ENCODE measurements around the gene OBSCN. TPM values are rescaled to one million over a fixed set of nuclear protein-coding genes. Genes with fewer than 3 reads are reported as not detected.

The OBSCN gene
- total and polyA plus RNA-seq, 2 of the 4 experiments (the other 2 are of a cell fraction), result 4.1 to 9.5 TPM

GRCh38 chr1:228263636-228264035 is 55.8 kb downstream of the OBSCN start:
- Histone ChIP-seq H4K20me1 (ENCODE audit: insufficient read depth, low read length) (no peaks in the 10 kb centered on the region), H3K4me1 (ENCODE audit: control insufficient read depth, insufficient read depth, low read length) (no peaks in the 10 kb centered on the region), H3K4ac (ENCODE audit: low read depth, low read length) (no peak overlapping the region), H3K9me3 (ENCODE audit: control insufficient read depth, insufficient read depth, low read length) (peaks cover 4% of the 10 kb centered on the region), H3K56ac (ENCODE audit: extremely low read depth, insufficient read depth, low read length) (no peak overlapping the region), H4K91ac (ENCODE audit: insufficient read depth, low read depth, low read length) (no peak overlapping the region), H4K8ac (ENCODE audit: low read depth in 2 of 2, low read length in 2 of 2) (no peak overlapping the region), H2BK15ac (ENCODE audit: low read depth, low read length) (no peak overlapping the region), H4K5ac (ENCODE audit: low read depth, low read length) (no peak overlapping the region), H3K9me1 (ENCODE audit: insufficient read depth, low read length) (no peaks in the 10 kb centered on the region; the same call in 1 of the 2 replicates), H2BK20ac (ENCODE audit: low read depth, low read length) (no peak overlapping the region), H2AFZ (replicated peaks; ENCODE audit: low read length, poor library complexity) (no peak overlapping the region), H2BK5ac (ENCODE audit: low read depth, low read length, poor library complexity, severe bottlenecking) (no peak overlapping the region), H3K36me3 (ENCODE audit: control insufficient read depth, insufficient read depth, low read length) (peaks cover 21% of the 10 kb centered on the region), H3K4me3 (ENCODE audit: insufficient read depth, low read depth, low read length) (no peak overlapping the region), H3K27me3 (ENCODE audit: control insufficient read depth, insufficient read depth, low read length) (no peaks in the 10 kb centered on the region), H3K14ac (replicated peaks; ENCODE audit: low read depth, low read length) (no peak overlapping the region), H2AK5ac (ENCODE audit: low read depth, low read length) (no peak overlapping the region), H3K23ac (ENCODE audit: low read depth, low read length) (no peak overlapping the region), H2AK9ac (replicated peaks; ENCODE audit: low read depth, low read length, poor library complexity) (no peak overlapping the region), H3K4me2 (ENCODE audit: low read depth, low read length) (no peak overlapping the region), H3K79me1 (ENCODE audit: low read depth in 1 of 2, low read length in 2 of 2) (no peaks in the 10 kb centered on the region; a peak in 1 of 4 replicates), H3K9ac (ENCODE audit: low read depth, low read length) (no peak overlapping the region), H2BK120ac (ENCODE audit: low read depth, low read length) (no peak overlapping the region), H3K27ac (ENCODE audit: insufficient read depth, low read length) (no peak overlapping the region), H3K18ac (ENCODE audit: low read depth, low read length) (no peak overlapping the region)
- dilution Hi-C loops (cut with HindIII; ENCODE audit: low sequenced_read_pairs, unreplicated experiment) (no loop called here), intact Hi-C loops (cut with micrococcal nuclease) (no loop called here), in situ Hi-C loops (cut with MboI; ENCODE audit: low sequenced_read_pairs) (no loop called here)
- no TSS peak for BruUV-seq (replicated peaks)
- TF ChIP-seq BHLHE40 (IDR thresholded peaks at IDR 0.05; ENCODE audit: low read depth, low read length) (no peak), RCOR1 (IDR thresholded peaks at IDR 0.05; ENCODE audit: insufficient replicate concordance, low read length) (no peak), CHD1 (IDR thresholded peaks at IDR 0.05; ENCODE audit: low read depth, low read length) (no peak), MAZ (IDR thresholded peaks at IDR 0.05; ENCODE audit: borderline replicate concordance, low read depth, low read length) (no peak), MXI1 (IDR thresholded peaks at IDR 0.05; ENCODE audit: borderline replicate concordance, low read depth, low read length) (no peak), CEBPB (IDR thresholded peaks at IDR 0.05; ENCODE audit: low read depth, low read length) (no peak), USF2 (IDR thresholded peaks at IDR 0.05; ENCODE audit: low read depth, low read length) (no peak), NFE2L2 (IDR thresholded peaks at IDR 0.05; ENCODE audit: low read depth, low read length) (no peak), CTCF (conservative IDR thresholded peaks at IDR 0.05; ENCODE audit: low read depth, low read length) (no peak), FOS (IDR thresholded peaks at IDR 0.05; ENCODE audit: low read depth, low read length) (no peak), MAFK (IDR thresholded peaks at IDR 0.05; ENCODE audit: low read depth, low read length) (no peak), RAD21 (IDR thresholded peaks at IDR 0.05; ENCODE audit: low read length) (no peak), RFX5 (IDR thresholded peaks at IDR 0.05; ENCODE audit: low read depth, low read length) (no peak)
- WGBS, 2 experiments (ENCODE audit: extremely low coverage in 2 of 2, insufficient read length in 1 of 2), result 95% methylated on average over 3 of the region's 10 CpGs; no CpG with 5 or more reads in 1 of the 2 experiments
- no peak for ATAC-seq (ENCODE audit: low read depth)
- no peak for DNase-seq
- POLR2A ChIA-PET (ENCODE audit: unreplicated experiment), result no interaction called here
- CTCF ChIA-PET, result no interaction called here
